PC-9 (cell line): ENCODE measurements around the gene SH3PXD2B. TPM values are rescaled to one million over a fixed set of nuclear protein-coding genes. Genes with fewer than 3 reads are reported as not detected.
A peak's percentile ranks its signal among the peaks of the same experiment; 100 is the strongest.

Experiments
- BruUV-seq: library from RNA; stranded (reverse); fragments of 400-500 nt; replicated peaks from 2 replicates; lab custom pipeline; 2021; lab: Mats Ljungman, UMichigan
- CTCF ChIA-PET: fragments of 300-600 bp; sonication (Branson Sonifier 250); formaldehyde crosslinking; loops from one replicate; lab custom pipeline; 2022; ENCODE audit warnings: antibody characterized with exemption; lab: Charles Lee
- POLR2A ChIA-PET: fragments of 300-600 bp; sonication (Branson Sonifier 250); formaldehyde crosslinking; loops from one replicate; lab custom pipeline; 2022; ENCODE audit warnings: antibody characterized with exemption; ENCODE audit not compliant: unreplicated experiment; lab: Charles Lee
- DNase-seq, 2 experiments: peaks; one replicate each; pipeline versions ENCODE4 v3.0.0 to v3.0.0-alpha.2; 2015 to 2022; ENCODE audit warnings: mixed read lengths in 1 of 2
- H2AFZ ChIP-seq: fragments of 200-600 bp; sonication (generic); 2 replicates; pipeline ENCODE4 v1.8.1; 2017; ENCODE audit warnings: antibody characterized with exemption
- H3F3A ChIP-seq: fragments of 200-600 bp; sonication (generic); 2 replicates; pipeline ENCODE4 v1.8.1; 2017; ENCODE audit warnings: antibody characterized with exemption, mild to moderate bottlenecking, low read depth; ENCODE audit not compliant: insufficient read depth
- H3K27ac ChIP-seq: fragments of 200-600 bp; sonication (generic); 2 replicates; pipeline ENCODE4 v1.6.1; 2016; ENCODE audit warnings: mixed run types
- H3K27me3 ChIP-seq: fragments of 200-600 bp; sonication (generic); 2 replicates; pipeline ENCODE4 v1.6.1; 2016; ENCODE audit warnings: low read depth, mixed run types; ENCODE audit not compliant: insufficient read depth
- H3K36me3 ChIP-seq: fragments of 200-600 bp; sonication (generic); 2 replicates; pipeline ENCODE4 v1.6.1; 2016; ENCODE audit warnings: low read depth, mixed run types
- H3K4me1 ChIP-seq: fragments of 200-600 bp; sonication (generic); replicated peaks from 2 replicates; pipeline ENCODE4 v1.6.1; 2016; ENCODE audit warnings: mixed run types; ENCODE audit not compliant: insufficient read depth
- H3K4me2 ChIP-seq: fragments of 200-600 bp; sonication (generic); 2 replicates; pipeline ENCODE4 v1.6.1; 2017; ENCODE audit warnings: mixed run types
- H3K4me3 ChIP-seq: fragments of 200-600 bp; sonication (generic); 2 replicates; pipeline ENCODE4 v1.6.1; 2016; ENCODE audit warnings: mixed run types
- H3K79me2 ChIP-seq: fragments of 200-600 bp; sonication (generic); 2 replicates; pipeline ENCODE4 v1.6.1; 2017; ENCODE audit warnings: low read depth, mixed run types
- H3K9me2 ChIP-seq: fragments of 200-600 bp; sonication (generic); 2 replicates; pipeline ENCODE4 v1.8.1; 2017; ENCODE audit warnings: mild to moderate bottlenecking; ENCODE audit not compliant: insufficient read depth
- H3K9me3 ChIP-seq: fragments of 200-600 bp; sonication (generic); 2 replicates; pipeline ENCODE4 v1.8.1; 2016; ENCODE audit warnings: low read depth; ENCODE audit not compliant: insufficient read depth
- H4K20me1 ChIP-seq: fragments of 200-600 bp; sonication (generic); 2 replicates; pipeline ENCODE4 v1.8.1; 2017; ENCODE audit not compliant: insufficient read depth
- CTCF ChIP-seq: fragments of 200-600 bp; sonication (generic); conservative IDR thresholded peaks from 2 replicates; pipeline ENCODE4 v1.6.1; 2017; ENCODE audit warnings: mixed run types, antibody characterized with exemption, mild to moderate bottlenecking, moderate library complexity
- EZH2 ChIP-seq: fragments of 200-600 bp; sonication (generic); IDR thresholded peaks from 2 replicates; pipeline ENCODE4 v1.8.0; 2017; ENCODE audit warnings: antibody characterized with exemption, low read depth
- intact Hi-C: fragments of 100-400 bp; cut with micrococcal nuclease; formaldehyde crosslinking; loops from one replicate; pipeline ENCODE4 v1.10.0; 2022; ENCODE audit not compliant: unreplicated experiment
- total RNA-seq: library from RNA; stranded (reverse); gene quantifications from 2 replicates; pipeline ENCODE4 v1.2.3, GENCODE V29; 2021

Gene SH3PXD2B
- total RNA-seq, 1 experiment from 2014 or later: 29.3 TPM

DNA sequence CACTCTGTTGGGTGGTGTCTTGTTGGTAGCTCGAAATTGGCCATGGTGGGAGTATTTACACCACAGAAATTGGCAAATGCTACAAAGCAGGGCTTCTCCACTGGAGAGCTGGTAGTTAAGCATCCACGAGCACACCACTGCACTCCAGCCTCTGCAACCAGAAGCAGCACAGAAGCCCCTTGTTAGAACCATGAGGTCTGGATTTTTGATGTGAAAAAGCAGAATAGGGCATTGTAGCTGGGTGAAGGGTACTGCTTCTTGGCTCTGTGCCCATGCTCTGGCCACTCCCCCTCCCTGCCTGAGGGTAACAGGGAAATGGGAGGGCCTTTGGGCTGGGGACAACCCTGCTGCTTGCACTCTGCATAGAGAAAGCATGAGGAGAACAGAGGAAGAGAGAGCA lies 89.6 kb downstream of the SH3PXD2B start:
- TF ChIP-seq EZH2 (no peak), CTCF (no peak)
- H3K9me2 ChIP-seq: no peaks in the 10 kb centered on the region
- no peaks in the 10 kb centered on the region for H4K20me1 ChIP-seq
- no peak overlapping the region for H3K4me2 ChIP-seq
- no peaks in the 10 kb centered on the region for H3K27me3 ChIP-seq
- BruUV-seq: no TSS peak
- ChIA-PET CTCF (no interaction called here), POLR2A (no interaction called here)
- peaks cover 23% of the 10 kb centered on the region for H3K4me1 ChIP-seq
- DNase-seq: no peak
- no peak overlapping the region for H2AFZ ChIP-seq
- H3K79me2 ChIP-seq: no peaks in the 10 kb centered on the region
- H3K4me3 ChIP-seq: no peak overlapping the region
- no peak overlapping the region for H3K27ac ChIP-seq
- intact Hi-C loops: loop anchor here (5.0 kb wide), 2 partner anchors 48 to 88 kb away; partner anchors contain the start of gene SH3PXD2B
- no peaks in the 10 kb centered on the region; the same call in 1 of the 2 replicates for H3K36me3 ChIP-seq
- peaks cover 18% of the 10 kb centered on the region for H3F3A ChIP-seq
- H3K9me3 ChIP-seq: peaks cover 8% of the 10 kb centered on the region; the same call in 1 of the 2 replicates

GRCh38 chr5:172362755-172363154 lies 91.6 kb downstream of the SH3PXD2B start:
- Histone ChIP-seq H3K36me3 (no peaks in the 10 kb centered on the region; the same call in 1 of the 2 replicates), H3K9me2 (no peaks in the 10 kb centered on the region), H2AFZ (no peak overlapping the region), H3K4me2 (no peak overlapping the region), H3K27me3 (no peaks in the 10 kb centered on the region), H3F3A (peaks cover 18% of the 10 kb centered on the region), H3K27ac (peak overlapping the region; percentile 97; the same call in 1 of the 2 replicates), H4K20me1 (no peaks in the 10 kb centered on the region), H3K79me2 (no peaks in the 10 kb centered on the region), H3K4me1 (peaks cover 28% of the 10 kb centered on the region), H3K9me3 (peaks cover 8% of the 10 kb centered on the region; the same call in 1 of the 2 replicates), H3K4me3 (no peak overlapping the region)
- ChIA-PET CTCF (interaction anchor here (0.6 kb wide), 1 partner anchor 466 kb away, joined by 3 read pairs; no protein-coding TSS in a partner anchor), POLR2A (no interaction called here)
- TF ChIP-seq EZH2 (no peak), CTCF (no peak)
- intact Hi-C loops: loop anchor here (5.0 kb wide), 2 partner anchors 50 to 90 kb away; partner anchors contain the start of gene SH3PXD2B
- no peak for DNase-seq
- no TSS peak for BruUV-seq

DNA sequence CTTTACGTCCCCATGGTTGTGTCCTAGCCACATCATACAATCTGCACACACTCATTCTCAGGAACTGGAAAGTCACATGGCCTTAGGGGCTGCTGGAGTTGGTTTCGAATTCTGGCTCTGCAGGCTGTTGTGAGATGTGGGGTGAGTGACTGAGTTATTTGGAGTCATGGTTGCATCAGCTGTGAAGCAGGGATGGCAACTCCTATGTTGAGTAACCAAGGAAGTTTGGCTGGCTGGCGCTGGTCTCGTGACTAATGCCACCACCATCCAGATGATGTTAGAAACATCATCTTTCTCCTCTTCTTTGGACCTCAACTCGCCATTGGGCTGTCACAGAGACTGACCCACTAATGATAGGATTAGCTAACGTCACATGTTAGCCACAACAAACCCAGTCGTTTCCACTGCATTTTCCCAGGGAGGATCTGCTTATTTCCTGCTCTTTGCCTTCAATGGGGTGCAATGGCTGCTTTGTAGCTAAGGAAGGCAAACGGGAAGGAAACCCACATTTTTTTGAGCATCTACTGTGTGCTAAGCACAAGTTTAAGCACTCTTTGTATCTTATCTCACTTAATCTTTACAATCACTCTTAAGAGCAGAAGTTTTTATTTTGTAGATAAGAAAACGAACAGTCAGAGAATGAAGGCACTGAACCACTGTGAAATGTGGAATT lies 92.6 kb downstream of the SH3PXD2B start:
- no peaks in the 10 kb centered on the region for H3K79me2 ChIP-seq
- H3K27me3 ChIP-seq: no peaks in the 10 kb centered on the region
- no peaks in the 10 kb centered on the region; the same call in 1 of the 2 replicates for H3K36me3 ChIP-seq
- H4K20me1 ChIP-seq: no peaks in the 10 kb centered on the region
- BruUV-seq: TSS peak; percentile 96
- DNase-seq: peak; percentile 81 to 98
- peak overlapping the region; percentile 75 for H2AFZ ChIP-seq
- peaks cover 28% of the 10 kb centered on the region for H3K4me1 ChIP-seq
- H3F3A ChIP-seq: peaks cover 18% of the 10 kb centered on the region
- CTCF ChIA-PET: interaction anchor here (0.6 kb wide), 2 partner anchors 40 to 134 kb away, joined by 4 to 13 read pairs; no protein-coding TSS in a partner anchor
- TF ChIP-seq EZH2 (no peak), CTCF (no peak)
- peaks cover 8% of the 10 kb centered on the region; the same call in 1 of the 2 replicates for H3K9me3 ChIP-seq
- H3K4me3 ChIP-seq: no peak overlapping the region; the same call in 1 of the 2 replicates
- intact Hi-C loops: loop anchor here (2.0 to 5.0 kb wide), 3 partner anchors 47 to 91 kb away; partner anchors contain the start of gene SH3PXD2B
- H3K27ac ChIP-seq: peak overlapping the region; percentile 97
- POLR2A ChIA-PET: interaction anchor here (0.6 kb wide), 1 partner anchor 409 kb away, joined by 6 read pairs; the partner anchor contains the start of gene DUSP1
- H3K9me2 ChIP-seq: no peaks in the 10 kb centered on the region
- peak overlapping the region; percentile 61 for H3K4me2 ChIP-seq
